ENCODE results near the gene COA1.

COA1 gene

GRCh38 chr7:43658718-43659548 lies 70.4 kb downstream of the COA1 start:
- TF ChIP-seq, protein P1, sequence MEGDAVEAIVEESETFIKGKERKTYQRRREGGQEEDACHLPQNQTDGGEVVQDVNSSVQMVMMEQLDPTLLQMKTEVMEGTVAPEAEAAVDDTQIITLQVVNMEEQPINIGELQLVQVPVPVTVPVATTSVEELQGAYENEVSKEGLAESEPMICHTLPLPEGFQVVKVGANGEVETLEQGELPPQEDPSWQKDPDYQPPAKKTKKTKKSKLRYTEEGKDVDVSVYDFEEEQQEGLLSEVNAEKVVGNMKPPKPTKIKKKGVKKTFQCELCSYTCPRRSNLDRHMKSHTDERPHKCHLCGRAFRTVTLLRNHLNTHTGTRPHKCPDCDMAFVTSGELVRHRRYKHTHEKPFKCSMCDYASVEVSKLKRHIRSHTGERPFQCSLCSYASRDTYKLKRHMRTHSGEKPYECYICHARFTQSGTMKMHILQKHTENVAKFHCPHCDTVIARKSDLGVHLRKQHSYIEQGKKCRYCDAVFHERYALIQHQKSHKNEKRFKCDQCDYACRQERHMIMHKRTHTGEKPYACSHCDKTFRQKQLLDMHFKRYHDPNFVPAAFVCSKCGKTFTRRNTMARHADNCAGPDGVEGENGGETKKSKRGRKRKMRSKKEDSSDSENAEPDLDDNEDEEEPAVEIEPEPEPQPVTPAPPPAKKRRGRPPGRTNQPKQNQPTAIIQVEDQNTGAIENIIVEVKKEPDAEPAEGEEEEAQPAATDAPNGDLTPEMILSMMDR (IDR thresholded peaks at IDR 0.05; ENCODE audit: insufficient read depth, low read depth, low read length, missing control alignments), result no peak
- peak; percentile 65 for DNase-seq (ENCODE audit: low read depth)
- no peak overlapping the region for H3K4me3 ChIP-seq (ENCODE audit: low read length)

DNA sequence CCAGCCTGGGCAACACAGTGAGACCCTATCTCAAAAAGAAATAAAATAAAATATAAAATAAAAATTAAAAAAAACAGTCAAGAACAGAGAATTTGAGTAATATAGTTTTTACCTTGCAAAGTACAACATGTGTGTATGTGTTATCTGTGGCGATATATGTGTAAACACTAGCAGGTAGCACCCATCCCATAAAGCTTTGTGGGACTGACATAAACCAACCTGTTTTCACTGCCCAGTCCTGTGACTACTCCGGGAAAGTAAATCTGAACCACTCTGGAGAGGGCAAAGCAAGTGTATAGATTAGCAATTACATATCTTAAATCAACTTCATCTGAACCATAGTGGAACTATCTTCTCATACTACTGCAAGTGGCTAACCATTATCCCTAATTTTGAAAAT lies 72.3 kb downstream of the COA1 start:
- no peak for DNase-seq (ENCODE audit: low read depth)
- TF ChIP-seq, protein P1 (IDR thresholded peaks at IDR 0.05; ENCODE audit: insufficient read depth, low read depth, low read length, missing control alignments), result no peak
- H3K4me3 ChIP-seq (ENCODE audit: low read length), result no peak overlapping the region

DNA sequence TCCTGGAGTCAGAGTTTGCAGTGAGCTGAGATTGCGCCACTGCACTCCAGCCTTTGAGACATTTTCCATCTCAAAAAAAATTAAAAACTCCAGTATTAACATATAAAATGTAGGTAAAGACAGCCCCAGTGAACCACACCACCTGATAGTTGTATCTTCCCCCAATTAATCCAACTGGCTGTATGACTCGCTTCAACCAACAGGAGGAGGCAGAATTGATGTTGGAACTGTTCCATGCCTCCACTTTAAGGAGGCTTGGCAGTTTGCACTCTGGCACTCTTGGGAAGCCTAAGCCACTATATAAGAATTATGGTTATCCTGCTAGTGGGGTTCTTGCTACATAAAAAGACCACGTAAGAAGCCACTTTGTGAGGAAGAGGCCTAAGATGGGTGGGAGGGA lies 73.7 kb downstream of the COA1 start:
- TF ChIP-seq, protein P1 (IDR thresholded peaks at IDR 0.05; ENCODE audit: insufficient read depth, low read depth, low read length, missing control alignments), result no peak
- DNase-seq (ENCODE audit: low read depth), result no peak
- H3K4me3 ChIP-seq (ENCODE audit: low read length), result no peak overlapping the region

DNA sequence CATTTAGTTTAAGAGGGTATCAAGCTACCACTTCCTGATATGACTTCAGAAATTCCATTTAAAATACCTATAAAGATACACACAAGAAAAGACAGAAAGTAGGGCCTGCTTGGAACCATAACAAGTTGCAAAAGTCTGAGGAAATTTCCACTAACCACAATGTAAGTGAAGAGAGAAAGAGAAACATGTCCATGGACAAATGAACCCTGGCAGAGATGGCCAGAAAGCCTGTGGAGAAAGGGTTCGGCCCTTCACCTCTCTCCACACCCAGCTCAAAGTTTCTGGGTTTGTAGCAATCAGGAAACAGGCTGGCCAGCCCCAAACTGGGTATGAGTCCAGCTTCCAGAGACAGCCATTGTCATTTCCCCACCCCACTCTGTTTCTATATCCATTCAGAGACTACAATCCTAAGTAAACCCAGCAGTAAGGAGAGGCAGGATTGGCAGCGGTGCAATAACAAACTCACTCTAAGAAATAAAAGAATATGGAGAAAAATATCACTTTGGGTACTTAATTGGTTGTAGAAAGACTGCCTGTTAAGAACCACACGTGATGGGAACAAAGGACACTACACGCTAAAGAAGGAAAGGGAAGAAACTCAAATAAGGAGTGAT lies 75.3 kb downstream of the COA1 start:
- no peak for DNase-seq (ENCODE audit: low read depth)
- H3K4me3 ChIP-seq (ENCODE audit: low read length), result no peak overlapping the region
- TF ChIP-seq, protein P1 (IDR thresholded peaks at IDR 0.05; ENCODE audit: insufficient read depth, low read depth, low read length, missing control alignments), result no peak

GRCh38 chr7:43653466-43653865 lies 75.9 kb downstream of the COA1 start:
- H3K4me3 ChIP-seq (ENCODE audit: low read length), result no peak overlapping the region
- DNase-seq (ENCODE audit: low read depth), result no peak
- TF ChIP-seq, protein P1 (IDR thresholded peaks at IDR 0.05; ENCODE audit: insufficient read depth, low read depth, low read length, missing control alignments), result no peak

DNA sequence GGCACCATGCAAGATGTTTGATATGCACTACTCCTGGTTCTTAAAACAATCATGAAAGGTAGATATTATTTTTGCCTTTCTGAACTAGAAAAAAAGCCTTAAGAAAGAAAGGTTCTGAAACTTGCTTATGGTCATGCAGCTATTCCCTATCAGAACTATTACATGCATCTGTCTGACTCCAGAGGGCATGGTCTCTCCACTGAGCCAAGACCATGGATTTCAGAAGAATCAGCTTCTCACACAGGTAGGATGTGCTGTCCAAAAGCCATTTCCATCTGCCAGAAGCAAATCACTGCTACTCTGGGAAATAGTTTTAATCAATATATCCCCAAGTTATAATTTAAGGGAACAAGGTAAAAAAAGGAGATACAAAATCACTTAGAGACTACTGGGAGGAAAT lies 77.0 kb downstream of the COA1 start:
- H3K4me3 ChIP-seq (ENCODE audit: low read length), result no peak overlapping the region
- DNase-seq (ENCODE audit: low read depth), result no peak
- TF ChIP-seq, protein P1 (IDR thresholded peaks at IDR 0.05; ENCODE audit: insufficient read depth, low read depth, low read length, missing control alignments), result no peak
